ENCODE measurements around the gene MAMLD1. TPM values are rescaled to one million over a fixed set of nuclear protein-coding genes. Genes with fewer than 3 reads are reported as not detected.

The MAMLD1 gene
- total RNA-seq, 1 donor from 2014 or later: 2.5 TPM

DNA sequence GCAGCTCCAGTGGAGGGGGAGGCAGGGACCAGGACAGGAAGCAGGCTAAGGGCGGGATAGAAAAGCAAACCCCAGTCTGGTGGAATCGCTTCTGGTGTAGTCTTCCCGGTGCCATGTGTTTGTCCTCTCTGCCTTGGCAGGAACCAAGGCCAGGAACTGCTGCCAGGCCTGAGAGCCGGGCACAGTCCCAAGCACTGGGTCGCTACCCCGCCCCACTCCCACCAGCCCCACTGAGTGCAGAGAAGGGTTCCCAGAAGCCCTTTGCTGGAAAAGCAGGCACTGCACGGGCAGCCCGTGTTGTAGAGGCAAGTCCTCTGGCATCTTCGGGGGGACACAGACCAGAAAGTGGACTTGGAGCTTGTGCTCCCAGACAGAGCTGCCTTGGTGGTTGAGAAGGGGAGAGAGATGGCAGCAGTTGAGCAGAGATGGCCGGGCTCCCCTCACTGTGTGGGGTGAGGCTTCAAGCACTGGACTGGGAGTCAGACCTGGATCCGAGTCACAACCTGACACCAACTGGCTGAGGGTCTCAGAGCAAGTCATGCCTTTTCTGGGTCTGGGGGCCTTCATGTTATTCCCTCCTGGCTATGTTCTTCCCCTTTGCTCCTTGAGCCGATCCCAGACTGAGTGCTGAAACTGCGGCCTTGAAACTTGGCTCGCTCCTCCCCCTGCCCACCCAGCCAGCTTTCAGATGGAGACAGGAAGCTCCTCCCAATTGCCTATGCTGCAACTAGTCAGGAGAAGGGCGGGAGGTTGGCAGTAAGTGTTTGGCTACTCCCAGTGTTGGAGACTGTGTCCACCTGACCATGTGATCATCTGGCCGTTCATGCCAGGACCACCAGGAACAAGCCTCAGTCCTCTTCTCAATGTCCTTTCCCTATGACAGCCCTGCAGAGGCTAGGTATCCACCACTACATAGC, 145.6 kb downstream of the MAMLD1 start:
- TF ChIP-seq CTCF (conservative IDR thresholded peaks at IDR 0.05; ENCODE audit: low read depth, low read length): no peak
- H3K4me3 ChIP-seq (ENCODE audit: low read depth, low read length): no peak overlapping the region
- no peak for DNase-seq (ENCODE audit: low read depth)

DNA sequence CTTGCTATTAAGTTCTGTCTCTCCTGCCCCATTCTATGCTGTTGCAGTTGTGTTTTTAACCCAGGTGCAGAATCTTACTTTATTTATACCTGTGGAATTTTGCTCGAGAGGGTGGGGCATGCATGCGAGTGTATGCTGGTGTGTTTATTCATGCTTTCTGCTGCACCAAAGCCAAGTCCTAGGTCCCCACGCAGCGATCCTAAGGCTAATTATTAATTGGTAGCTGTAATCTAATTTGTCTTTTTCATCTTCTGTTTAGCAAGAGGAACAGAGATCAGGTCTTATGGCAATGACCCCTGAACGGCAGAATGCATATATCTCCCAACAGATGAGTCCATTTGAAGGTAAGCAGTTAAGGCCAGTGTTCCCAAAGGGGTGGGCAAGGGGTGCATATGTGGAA, 146.6 kb downstream of the MAMLD1 start:
- H3K4me3 ChIP-seq (ENCODE audit: low read depth, low read length): no peak overlapping the region
- no peak for DNase-seq (ENCODE audit: low read depth)
- no peak for TF ChIP-seq CTCF (conservative IDR thresholded peaks at IDR 0.05; ENCODE audit: low read depth, low read length)

DNA sequence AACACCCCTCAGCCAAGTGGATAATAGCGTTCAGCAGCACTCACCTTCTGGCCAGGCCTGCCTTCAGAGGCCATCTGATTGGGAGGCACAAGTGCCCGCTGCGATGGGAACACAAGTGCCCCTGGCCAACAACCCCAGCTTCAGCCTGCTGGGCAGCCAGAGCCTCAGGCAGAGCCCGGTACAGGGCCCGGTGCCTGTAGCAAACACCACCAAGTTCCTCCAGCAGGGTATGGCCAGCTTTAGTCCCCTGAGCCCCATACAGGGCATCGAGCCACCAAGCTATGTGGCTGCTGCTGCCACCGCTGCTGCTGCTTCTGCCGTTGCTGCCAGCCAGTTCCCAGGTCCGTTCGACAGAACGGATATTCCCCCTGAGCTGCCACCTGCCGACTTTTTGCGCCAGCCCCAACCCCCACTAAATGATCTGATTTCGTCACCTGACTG, 149.4 kb downstream of the MAMLD1 start:
- TF ChIP-seq CTCF (conservative IDR thresholded peaks at IDR 0.05; ENCODE audit: low read depth, low read length): no peak
- H3K4me3 ChIP-seq (ENCODE audit: low read depth, low read length): no peak overlapping the region
- DNase-seq (ENCODE audit: low read depth): no peak

GRCh38 chrX:150513544-150513943, 150.4 kb downstream of the MAMLD1 start:
- DNase-seq (ENCODE audit: low read depth): no peak
- no peak for TF ChIP-seq CTCF (conservative IDR thresholded peaks at IDR 0.05; ENCODE audit: low read depth, low read length)
- H3K4me3 ChIP-seq (ENCODE audit: low read depth, low read length): no peak overlapping the region

- TF ChIP-seq CTCF (conservative IDR thresholded peaks at IDR 0.05; ENCODE audit: low read depth, low read length): no peak
- no peak overlapping the region for H3K4me3 ChIP-seq (ENCODE audit: low read depth, low read length)
- DNase-seq (ENCODE audit: low read depth): no peak
These were observed 151.3 kb downstream of the MAMLD1 start for GRCh38 chrX:150514462-150514861.

DNA sequence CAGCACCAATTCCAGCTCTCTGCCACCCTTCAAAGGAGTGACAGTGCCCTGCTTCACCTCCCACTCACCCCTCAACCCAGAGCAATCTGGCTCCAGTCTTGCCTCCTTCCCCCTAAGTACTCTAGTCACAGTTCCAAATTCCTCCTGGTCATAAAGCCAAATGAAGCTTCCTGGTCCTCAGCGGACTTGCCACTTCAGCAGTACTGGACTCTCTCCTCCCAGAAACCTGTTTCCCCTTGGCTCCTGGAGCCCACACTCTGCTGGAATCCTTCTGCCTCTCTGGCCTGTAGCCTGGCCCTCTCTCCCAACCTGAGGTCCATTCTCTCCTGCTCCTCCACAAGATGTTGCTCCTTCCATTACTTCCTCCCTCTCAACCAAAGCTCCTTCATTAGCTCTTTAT, 152.7 kb downstream of the MAMLD1 start:
- TF ChIP-seq CTCF (conservative IDR thresholded peaks at IDR 0.05; ENCODE audit: low read depth, low read length): no peak
- DNase-seq (ENCODE audit: low read depth): no peak
- no peak overlapping the region for H3K4me3 ChIP-seq (ENCODE audit: low read depth, low read length)
